ENCODE results near the gene BFSP2.

DNA sequence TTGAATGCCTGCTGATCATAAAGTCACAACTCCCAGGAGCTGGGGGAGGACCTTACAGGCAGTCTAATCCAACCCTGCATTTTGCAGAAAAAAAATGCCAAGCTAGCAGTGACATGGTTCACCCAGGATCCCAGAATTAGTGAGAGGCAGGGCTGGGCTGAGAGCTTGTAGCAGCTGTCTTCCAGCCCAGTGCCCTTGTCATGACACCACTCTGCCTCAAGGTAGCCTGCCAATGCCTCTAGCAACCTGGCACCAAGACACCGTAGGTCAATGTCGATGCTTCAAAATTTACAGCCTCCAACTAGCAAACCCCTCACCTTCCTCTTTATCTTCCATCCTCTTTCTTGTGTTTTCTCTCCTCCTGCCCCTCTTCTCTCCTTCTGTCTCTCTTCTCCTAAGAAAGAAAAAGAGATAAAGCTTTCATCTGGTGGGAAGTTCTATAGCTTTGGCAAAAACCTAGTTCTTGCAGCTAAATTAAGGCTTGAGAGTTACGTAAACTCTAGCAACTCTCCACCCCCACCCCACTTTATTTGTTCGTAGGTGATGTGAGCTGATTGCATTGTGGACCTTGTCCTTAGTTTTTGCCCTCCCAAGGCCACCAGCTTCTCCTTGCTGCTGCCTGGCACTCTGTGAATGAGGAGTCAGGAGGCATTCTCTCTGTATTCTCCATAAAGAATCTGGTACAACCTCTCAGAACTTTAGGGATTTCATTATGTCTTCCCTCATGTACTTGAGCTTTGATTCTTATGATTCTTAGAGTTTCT is 18.3 kb upstream of the BFSP2 start:
- TF ChIP-seq CTCF (IDR thresholded peaks at IDR 0.05 in 4 of 5, conservative IDR thresholded peaks at IDR 0.05 in 1 of 5) (no peak), POLR2A (IDR thresholded peaks at IDR 0.05) (no peak)

Data from gastrocnemius medialis (tissue), 4 donors.